Liver (tissue), 3 donors: ENCODE data around the gene TRAIP.

Source experiments
- ATF3 ChIP-seq: IDR thresholded peaks from 2 replicates; pipeline ENCODE4 v1.6.1; 2016; ENCODE audit warnings: antibody characterized with exemption
- CTCF ChIP-seq: fragments of 150-350 bp; IDR thresholded peaks from 2 replicates; pipeline ENCODE4 v1.5.1; 2017; ENCODE audit warnings: improper control_type of control experiment, low read depth, low read length; ENCODE audit not compliant: missing input control
- FOXA2 ChIP-seq: IDR thresholded peaks from 2 replicates; pipeline ENCODE4 v1.6.1; 2016; ENCODE audit warnings: antibody characterized with exemption
- JUND ChIP-seq, 2 donors: IDR thresholded peaks; 2 replicates each; pipeline ENCODE4 v1.6.1; 2016; ENCODE audit warnings: antibody characterized with exemption in 2 of 2
- MAX ChIP-seq: IDR thresholded peaks from 2 replicates; pipeline ENCODE4 v1.6.1; 2016; ENCODE audit warnings: antibody characterized with exemption
- REST ChIP-seq: IDR thresholded peaks from 2 replicates; pipeline ENCODE4 v1.6.1; 2016; ENCODE audit warnings: antibody characterized with exemption, mild to moderate bottlenecking
- SP1 ChIP-seq: IDR thresholded peaks from 2 replicates; pipeline ENCODE4 v1.6.1; 2018; ENCODE audit warnings: antibody characterized with exemption, mild to moderate bottlenecking
- TAF1 ChIP-seq: conservative IDR thresholded peaks from 2 replicates; pipeline ENCODE4 v1.6.1; 2016; ENCODE audit warnings: antibody characterized with exemption, mild to moderate bottlenecking
- donor health status: healthy.
- donor health status: healthy.

- TF ChIP-seq SP1 (no peak), CTCF (no peak), REST (peak; percentile 97), ATF3 (no peak), FOXA2 (no peak), TAF1 (no peak), MAX (no peak), JUND (IDR thresholded peaks at IDR 0.05) (no peak)
These were observed 11.5 kb upstream of the TRAIP start for GRCh38 chr3:49867871-49868321.
